Testis (tissue), 2 donors: ENCODE results near the gene PSD4.

ENCODE experiments used
- POLR2A ChIP-seq: fragments of 450-650 bp; IDR thresholded peaks from one replicate; pipeline ENCODE4 v1.6.1; 2017; ENCODE audit warnings: antibody characterized with exemption, mild to moderate bottlenecking, moderate library complexity
- TF ChIP-seq, protein P1 (sequence below), 3 experiments: fragments of 450-650 bp in 2 of 3; fragments of 200-600 bp in 1 of 3; sonication (generic) in 1 of 3; IDR thresholded peaks; one replicate each; pipeline ENCODE4 v1.5.1; 2016 to 2019; ENCODE audit warnings: antibody characterized with exemption in 3 of 3, mild to moderate bottlenecking in 2 of 3, moderate library complexity in 1 of 3

DNA sequence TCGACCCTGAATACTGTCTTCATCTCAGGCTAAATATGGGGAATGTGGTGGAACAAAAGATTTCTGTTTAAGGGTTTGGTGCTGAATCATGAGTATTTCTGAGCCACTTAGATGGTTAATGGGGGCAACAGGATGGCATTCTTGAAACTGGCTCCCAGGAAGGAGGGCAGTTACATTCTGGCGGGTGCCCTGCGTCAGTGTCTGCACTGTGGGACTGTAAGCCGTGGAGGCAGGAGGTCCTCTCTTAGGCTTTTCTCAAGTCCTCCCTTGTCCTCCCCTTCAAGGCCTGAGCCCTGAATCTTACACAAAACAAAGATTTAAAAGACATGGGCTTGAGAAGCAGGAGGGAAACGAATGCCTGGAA, 45.7 kb downstream of the PSD4 start:
- TF ChIP-seq, protein P1, sequence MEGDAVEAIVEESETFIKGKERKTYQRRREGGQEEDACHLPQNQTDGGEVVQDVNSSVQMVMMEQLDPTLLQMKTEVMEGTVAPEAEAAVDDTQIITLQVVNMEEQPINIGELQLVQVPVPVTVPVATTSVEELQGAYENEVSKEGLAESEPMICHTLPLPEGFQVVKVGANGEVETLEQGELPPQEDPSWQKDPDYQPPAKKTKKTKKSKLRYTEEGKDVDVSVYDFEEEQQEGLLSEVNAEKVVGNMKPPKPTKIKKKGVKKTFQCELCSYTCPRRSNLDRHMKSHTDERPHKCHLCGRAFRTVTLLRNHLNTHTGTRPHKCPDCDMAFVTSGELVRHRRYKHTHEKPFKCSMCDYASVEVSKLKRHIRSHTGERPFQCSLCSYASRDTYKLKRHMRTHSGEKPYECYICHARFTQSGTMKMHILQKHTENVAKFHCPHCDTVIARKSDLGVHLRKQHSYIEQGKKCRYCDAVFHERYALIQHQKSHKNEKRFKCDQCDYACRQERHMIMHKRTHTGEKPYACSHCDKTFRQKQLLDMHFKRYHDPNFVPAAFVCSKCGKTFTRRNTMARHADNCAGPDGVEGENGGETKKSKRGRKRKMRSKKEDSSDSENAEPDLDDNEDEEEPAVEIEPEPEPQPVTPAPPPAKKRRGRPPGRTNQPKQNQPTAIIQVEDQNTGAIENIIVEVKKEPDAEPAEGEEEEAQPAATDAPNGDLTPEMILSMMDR (IDR thresholded peaks at IDR 0.05): no peak
- no peak for TF ChIP-seq POLR2A
